Endometrial microvascular endothelial cells (primary cell): ENCODE results near the gene CFAP65. TPM values are rescaled to one million over a fixed set of nuclear protein-coding genes. Genes with fewer than 3 reads are reported as not detected.

Experiments used
- in situ Hi-C: cut with HindIII; loops from 2 replicates; pipeline ENCODE4 v1.10.0; 2017; ENCODE audit warnings: low sequenced_read_pairs, low pct_unique_long_range_greater_than_20kb; ENCODE audit errors: inconsistent ontology term
- total RNA-seq: library from RNA; depleted of rRNA; stranded (reverse); fragments of >200 nt; gene quantifications from one replicate; pipeline ENCODE4 v1.2.3, GENCODE V29; 2015; ENCODE audit errors: inconsistent ontology term

CFAP65 gene
- total RNA-seq, 1 donor from 2014 or later: not detected

DNA sequence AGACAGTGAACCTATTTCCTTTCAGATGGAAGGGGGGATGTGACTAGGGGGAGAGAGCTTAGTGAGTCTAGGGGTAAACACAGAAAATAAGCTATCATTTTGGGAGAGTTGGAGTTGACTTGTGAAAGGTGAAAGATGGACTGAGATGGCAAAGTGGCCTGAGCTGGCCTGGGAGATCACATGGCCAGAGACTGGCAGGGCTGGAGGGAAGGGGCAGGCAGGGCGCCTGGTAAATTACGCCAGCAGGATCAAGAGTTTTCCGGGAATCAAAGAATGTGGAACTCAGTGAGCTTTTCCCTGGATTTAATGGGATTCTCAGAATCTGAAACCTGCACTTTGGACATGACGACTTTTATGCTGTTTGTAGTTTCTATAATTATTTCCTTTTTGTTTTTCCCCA lies 841 bp upstream of the CFAP65 start:
- in situ Hi-C loops: no loop called here

- in situ Hi-C loops: no loop called here
Observed at GRCh38 chr2:219038600-219038999, 2.7 kb downstream of the CFAP65 start.

DNA sequence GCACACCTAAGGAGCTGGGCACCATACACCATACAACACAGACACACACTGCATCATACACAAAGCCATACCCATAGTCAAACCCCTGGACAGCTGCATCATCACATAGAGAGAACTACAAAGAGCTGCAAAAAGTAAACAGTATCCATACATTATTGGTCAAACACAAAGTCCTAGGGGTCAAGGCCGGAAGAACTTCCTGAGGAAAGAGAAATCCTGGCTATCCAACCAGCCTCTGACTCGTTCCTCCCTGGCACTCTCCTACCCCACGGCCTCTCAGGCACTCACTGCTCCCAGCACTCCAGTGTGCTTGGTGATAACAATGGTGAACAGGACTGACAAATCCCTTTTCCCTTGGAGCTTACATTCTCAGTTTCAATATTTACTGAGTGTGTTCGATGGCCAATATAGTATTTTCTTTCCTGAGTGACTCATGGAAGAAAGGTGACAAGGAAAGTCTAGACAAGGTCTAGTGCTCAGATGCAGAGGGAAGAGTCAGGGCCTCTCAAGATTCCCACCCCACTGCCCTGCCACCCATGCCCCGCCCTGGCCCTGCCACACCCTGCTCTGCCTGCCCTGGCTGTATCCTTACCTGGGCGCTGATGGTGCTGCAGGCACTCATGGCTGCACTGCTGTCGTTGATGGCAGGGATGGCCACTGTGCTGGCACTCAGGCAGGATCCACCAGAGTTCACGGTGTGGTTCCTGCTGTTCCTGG lies 3.4 kb downstream of the CFAP65 start:
- in situ Hi-C loops: no loop called here

DNA sequence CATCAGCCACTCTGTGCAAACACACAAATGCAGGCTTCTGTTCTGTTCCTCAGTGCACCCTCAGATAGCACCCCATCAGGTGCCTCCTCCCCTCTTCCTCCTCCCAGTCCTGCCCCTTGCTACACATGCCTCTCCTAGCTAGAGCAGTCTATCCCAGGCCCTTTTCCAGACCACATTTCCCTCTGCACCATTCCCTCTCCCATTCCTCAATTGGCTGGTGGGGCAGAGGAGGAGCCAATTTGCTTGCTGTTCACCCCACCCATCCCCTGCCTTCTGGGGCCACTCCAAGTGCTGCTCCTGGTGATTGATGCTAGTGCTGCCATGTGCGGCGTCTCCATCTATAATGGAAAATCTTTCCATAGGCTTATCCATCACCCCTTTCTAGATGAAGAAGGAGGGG lies 5.4 kb downstream of the CFAP65 start:
- in situ Hi-C loops: no loop called here

DNA sequence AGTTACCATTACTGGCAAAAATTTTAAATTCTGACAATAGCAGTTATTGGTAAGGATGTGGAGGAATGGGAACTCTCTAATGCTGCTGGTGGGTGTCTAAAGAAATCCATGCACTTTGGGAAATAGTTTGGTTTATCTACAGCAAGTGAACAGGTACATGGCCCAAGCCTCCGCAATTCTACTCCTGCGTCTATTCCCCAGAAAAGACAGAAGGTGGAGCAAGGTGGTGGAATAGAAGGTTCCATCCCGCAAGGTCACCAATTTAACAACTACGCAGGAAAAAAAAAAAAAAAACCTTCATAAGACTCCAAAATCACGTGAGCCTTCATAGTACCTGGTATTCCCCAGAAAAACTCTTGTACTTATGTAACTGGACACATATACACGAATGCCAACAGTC lies 6.5 kb downstream of the CFAP65 start:
- in situ Hi-C loops: no loop called here

GRCh38 chr2:219032051-219032745 lies 9.1 kb downstream of the CFAP65 start:
- in situ Hi-C loops: no loop called here

DNA sequence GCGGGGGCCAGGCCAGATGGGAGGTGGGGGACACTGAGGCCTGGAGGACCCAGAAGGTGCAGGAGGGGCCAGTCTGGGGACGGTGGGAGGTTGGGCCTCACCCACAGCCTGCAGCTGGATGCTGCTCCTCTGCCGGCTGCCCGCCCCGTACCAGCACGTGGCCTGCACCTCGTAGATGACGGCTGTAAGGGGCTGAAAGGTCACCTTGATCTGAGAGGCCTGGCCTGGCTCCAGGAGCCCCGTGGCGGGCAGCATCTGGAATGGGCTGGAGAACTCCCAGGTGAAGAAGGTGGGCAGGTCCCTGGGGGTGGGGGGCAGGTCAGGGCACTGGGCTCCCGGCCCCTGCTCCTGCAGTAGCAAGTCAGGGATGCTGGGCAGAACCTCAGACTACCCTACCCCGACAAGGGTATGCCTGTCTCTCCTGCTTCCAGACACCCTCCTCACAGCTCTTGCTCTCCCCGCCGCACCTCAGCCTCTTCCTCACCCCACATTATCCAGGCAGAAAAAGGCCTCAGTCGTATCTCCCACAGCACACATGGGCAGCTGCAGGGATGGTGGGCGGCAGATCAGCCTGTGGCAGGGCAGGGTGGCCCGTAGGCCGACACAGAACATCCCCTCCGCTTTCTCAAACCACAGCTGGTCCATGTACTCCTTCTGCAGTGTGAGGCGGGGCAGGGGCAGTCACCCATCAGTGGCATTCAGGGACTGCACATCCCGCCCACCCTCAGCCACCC lies 10.1 kb downstream of the CFAP65 start:
- in situ Hi-C loops: no loop called here

GRCh38 chr2:219030177-219030940 lies 11.0 kb downstream of the CFAP65 start:
- in situ Hi-C loops: no loop called here

DNA sequence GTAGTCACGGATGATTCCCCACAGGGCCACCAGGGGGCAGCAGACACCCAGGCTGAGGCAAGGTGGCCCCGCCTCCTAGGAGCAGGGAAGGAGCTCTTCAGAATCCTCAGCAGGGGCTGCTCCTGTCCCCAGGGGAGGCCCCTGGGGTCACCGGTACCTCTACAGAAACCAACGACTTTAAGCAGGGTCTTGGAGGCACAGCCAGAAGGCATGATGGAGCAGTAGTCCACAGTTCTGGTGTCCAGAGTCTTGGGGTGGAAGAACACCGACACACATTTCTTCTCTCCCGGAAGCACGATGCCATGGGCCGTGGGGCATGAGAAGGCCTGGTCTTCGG lies 11.5 kb downstream of the CFAP65 start:
- in situ Hi-C loops: no loop called here

DNA sequence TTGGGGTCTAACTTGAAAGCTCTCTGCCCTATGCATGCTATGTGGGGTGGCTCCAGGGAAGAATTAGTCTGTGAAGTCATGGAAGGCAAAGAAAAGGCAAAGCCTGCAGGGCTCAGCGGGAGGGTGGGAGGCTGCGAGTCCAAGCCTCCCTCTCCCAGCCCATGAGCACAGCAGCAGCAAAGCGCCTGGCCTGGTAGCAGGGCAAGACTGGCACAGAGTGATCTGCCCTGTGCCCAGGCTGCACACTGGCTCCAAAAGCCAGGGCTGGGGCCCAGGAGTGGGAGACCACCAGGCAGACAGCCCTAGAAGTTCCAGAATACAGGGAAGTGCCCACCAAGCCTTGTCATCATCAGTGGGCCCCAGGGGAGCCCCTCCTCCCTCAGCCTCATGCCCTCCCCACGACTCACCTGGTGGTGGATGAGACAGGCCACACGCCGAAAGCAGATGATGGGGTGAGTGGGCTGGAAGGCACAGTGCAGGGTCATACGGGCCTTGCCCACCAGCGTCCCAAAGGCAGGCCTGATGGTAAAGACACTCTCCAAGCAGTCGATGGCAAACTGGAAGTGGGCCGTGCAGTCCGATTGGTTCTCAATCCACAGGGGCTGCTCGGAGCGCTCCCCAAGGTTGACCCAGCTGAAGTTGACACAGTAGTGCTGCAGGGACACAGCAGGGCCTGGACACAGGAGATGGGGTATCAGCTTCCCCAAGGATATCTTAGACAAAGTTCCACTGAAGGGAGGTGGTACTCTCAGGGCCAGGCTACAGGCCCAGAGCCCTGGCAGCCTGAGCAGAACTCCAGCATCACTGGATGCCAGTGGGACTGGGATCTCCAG lies 12.1 kb downstream of the CFAP65 start:
- in situ Hi-C loops: no loop called here

DNA sequence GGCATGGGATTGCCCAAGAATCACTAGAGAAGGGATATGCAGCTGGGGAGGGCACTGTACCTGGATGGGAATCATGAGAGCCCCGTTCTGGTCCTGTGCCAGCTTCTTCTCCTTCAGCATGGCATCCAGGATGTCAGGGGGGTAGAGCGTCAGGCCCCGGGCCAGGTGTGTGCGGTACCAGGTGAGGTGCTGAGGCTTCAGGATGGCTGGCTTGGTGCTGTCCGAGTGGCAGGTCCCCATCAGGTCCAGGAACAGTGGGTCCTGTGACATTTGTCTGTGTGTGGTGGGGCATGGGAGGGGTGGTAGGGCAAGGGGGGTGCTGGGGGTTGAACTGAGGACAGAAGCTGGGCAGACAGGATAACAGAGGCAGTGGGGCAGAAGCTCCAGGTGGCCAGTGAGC lies 13.2 kb downstream of the CFAP65 start:
- in situ Hi-C loops: no loop called here

DNA sequence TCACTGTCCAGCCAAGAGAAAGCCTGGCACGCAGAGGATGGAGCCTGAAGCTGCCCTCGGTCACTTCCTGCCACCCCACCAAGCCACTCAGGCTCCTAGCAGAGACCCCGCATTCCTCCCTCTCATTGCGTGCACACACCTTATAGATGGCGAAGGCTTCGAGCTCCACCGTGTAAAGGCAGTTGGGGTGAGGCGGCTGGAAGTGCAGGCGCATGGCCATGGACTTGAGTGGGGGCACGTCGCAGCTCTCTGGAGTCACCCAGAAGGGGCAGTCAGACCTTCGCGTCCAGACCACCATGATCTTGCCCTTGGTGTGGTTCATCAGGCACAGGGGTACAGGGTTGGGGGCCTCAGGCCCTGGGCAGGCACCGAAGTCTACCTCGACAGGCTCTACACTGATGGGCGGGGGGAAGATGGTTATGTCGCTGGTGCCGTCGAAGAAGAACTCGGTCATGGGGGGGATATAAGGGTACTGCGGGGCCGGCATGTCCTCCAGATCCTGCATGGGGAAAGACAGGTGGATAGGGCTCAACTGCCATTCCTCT lies 13.7 kb downstream of the CFAP65 start:
- in situ Hi-C loops: no loop called here

- in situ Hi-C loops: no loop called here
Observed at GRCh38 chr2:219026946-219027345, 14.4 kb downstream of the CFAP65 start.

DNA sequence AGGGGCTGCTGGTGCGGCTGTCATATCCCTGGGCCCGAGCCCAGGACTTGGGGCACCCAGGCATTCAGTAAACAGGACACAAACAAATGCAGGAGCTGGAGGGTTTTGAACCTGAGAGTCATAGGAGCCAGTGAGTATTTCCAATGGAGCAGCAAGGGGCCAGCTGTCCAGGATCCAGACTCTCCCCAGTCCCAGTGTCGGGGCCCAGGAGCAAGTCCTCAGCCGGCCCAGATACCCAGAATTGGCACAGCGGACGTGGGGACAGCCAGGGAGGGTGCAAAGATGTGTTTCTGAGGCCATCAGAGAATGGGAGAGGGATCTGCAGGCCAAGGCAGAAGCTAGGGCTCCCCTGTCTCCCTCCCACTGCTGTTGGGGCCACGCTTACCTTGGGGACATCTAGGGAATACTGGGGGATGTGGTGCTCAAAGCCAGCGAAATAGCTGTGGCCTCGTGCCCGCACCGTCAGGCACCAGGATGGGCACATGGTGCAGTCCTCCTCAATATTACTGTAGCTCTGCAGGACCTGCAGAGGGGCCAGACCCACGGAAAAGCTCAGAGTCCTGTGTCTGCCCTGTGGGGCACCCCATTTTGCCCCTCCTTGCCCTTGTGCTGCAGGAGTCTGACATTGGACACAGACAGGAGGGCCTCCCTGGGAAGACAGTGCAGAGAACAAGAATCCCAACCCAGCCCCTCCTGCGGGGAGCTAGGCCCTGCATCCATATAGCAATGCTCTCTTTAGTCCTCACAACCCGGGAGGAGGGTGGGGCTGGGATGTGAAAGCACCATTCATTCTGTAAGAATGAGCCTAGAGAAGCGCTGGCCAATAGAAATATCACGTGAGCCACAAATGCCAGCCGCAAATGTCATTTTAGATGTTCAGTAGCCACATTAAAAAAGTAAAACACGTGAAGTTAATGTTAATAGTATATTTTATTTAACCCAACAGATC lies 15.4 kb downstream of the CFAP65 start:
- in situ Hi-C loops: no loop called here

GRCh38 chr2:219024059-219024458 lies 17.3 kb downstream of the CFAP65 start:
- in situ Hi-C loops: no loop called here

DNA sequence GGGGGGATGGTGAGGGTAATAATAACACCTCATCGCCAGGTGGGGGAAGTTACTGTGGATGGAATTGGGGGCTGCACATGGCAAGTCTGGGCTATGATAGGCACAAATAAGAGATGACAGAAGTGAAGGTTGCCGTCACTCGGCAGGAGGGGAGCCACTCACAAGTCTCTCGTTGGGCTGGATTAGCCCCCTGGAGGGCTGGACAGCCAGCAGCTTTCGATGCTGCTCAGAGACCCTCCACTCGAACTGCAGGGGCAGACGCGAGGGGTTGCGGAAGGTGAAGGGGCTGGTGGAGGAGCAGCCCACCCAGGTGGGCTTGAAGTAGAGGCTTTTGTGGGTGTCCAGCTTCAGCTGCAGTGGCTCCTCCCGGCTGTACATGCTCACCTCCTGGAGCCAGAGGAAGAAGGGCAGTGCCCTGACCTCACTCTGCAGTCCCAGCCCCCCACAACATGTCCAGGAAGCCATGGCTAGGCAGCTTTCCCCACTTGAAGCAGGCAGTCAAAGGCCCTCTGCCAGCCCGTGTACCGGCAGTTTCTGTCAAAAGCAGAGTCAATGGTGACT lies 18.2 kb downstream of the CFAP65 start:
- in situ Hi-C loops: no loop called here

DNA sequence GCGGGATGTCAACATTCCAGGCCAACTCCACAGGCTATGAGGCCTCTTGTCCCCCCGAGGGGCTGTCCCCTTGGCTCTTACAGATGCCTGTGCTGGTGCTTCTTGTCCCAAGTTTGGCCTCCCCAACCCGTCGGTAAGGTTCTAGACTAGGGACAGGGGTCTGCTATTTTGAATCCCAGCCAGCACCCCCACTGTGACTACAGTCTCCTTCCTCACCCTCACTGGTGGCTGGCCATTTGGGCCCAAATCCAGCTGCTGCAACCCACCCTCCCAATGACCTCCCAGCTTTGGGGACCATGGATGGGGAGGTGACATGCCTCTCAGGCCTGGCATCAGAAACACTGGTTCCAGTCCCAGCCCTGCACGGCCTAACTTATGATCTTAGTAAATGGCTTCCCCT lies 18.7 kb downstream of the CFAP65 start:
- in situ Hi-C loops: no loop called here
